D341Med (cell line): ENCODE measurements around the gene EPN1.

Experiments used
- DNase-seq: peaks from one replicate; pipeline ENCODE4 v3.0.0; 2012; ENCODE audit warnings: low spot score

Gene EPN1

GRCh38 chr19:55660991-55661390, 14.0 kb upstream of the EPN1 start:
- DNase-seq: no peak

DNA sequence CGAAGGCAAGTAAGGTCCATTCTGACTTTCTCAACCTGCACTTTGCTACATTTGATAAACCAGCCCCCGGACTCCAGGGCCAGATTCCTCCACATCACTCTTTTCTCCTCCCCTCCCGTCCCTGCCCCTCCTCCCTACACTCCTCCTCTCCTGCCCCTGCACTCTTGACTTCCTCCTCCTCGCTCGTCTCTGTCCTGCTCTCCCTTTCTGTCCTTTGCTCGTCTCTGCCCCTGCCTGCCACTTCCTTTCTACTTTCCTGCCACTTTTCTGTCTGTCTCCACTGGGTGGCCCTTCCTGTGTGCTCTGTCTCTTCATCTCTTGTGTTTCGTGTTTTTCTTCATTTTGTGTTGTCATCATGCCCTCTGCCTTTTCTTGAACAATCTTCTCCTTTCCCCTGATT, 13.2 kb upstream of the EPN1 start:
- DNase-seq: no peak

GRCh38 chr19:55663846-55664536, 11.0 kb upstream of the EPN1 start:
- no peak for DNase-seq

DNA sequence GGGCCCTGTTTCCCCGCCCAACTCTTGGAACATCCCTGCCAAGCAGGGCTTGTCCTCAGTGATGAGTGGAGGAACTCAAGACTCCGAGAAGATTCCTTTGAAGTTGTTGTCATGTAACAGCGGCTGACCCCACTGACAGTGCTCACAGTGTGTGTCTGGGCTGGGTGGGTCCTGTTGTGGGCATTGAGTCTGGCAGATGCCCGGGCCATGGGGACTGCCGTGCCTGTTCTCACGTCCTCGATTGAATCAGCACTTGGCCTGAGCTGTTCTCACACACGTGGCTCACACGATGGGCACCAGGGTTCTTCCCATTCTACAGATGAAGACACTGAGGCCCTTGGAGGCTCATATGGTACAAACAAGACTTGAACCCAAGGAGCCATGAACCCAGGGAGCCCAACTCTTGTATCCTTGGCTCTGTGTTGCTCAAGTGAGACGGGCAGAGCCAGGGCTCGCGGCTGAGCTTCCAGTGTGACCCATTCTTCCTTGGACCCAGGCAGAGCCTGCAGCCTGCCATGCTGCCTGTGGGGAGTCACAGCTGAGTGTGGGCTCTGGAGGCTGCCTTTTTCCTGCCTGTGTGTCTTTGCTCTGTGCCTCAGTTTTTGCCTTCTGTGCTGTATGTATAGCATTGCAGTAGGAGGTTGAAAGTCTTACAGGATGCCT, 8.6 kb upstream of the EPN1 start:
- DNase-seq: no peak

DNA sequence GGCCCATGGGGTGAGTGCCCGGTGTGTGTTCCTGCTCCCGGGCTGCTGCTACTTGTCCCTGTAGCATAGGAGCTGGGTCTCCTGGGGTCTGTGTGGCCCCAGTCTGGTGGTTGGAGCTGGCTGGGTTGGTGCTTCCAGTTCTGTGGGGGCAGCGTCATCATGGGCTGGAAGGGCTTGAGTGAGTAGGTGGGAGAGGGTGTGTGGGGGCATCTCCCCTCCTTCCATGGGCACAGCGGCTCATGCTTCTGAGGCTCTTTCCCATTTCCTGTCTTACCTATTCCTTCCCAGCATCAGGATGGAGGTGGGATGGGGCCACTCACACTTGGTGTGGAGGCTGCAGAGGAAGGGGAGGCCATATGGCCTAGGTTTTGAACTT, 8.0 kb upstream of the EPN1 start:
- DNase-seq: no peak

DNA sequence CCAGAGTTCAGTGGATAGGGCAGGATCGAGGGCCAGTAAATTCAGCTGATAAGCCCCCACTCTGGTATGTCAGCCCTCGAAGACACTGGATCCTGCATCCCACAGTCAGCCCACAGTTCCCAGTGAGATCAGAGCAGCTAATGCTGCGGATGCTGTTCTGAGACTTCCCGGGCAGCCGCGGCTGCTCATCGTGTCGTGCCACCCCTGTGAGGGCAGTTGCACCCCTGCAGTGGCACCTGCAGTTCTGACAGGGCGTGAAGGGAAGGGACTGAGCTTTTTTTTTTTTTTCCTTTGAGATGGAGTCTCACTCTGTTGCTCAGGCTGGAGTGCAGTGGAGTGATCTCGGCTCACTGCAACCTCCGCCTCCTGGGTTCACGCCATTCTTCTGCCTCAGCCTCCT, 7.5 kb upstream of the EPN1 start:
- no peak for DNase-seq

- DNase-seq: no peak
Measured at GRCh38 chr19:55667958-55668357, 7.1 kb upstream of the EPN1 start.

DNA sequence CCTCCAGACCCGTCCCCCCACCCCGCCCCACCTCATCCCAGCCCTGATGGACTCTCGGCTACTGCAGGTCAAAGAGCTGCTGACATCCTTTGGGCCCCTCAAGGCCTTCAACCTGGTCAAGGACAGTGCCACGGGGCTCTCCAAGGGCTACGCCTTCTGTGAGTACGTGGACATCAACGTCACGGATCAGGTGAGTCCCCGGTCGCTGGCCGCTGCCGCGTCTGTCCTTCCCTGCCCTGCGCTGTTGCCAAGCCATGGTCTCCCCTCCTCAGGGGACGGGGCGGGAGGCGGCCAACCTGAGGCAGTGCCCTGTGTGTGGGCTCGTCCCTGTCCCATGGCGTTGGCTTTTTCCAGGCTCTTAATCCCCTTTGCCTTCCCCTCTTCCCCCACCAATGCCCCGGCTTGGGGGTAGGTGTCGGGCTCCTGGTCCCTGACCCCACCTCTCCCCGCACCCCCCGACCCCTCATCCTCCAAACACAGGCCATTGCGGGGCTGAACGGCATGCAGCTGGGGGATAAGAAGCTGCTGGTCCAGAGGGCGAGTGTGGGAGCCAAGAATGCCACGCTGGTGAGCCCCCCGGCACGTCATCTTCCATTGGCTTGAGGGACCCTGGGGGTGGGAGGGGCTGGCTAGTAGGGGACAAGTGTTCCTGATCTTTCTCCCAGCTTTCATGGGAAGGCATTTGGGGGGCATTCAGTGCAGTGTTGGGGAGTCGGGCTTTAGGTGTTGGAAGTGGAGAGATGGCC, 6.2 kb upstream of the EPN1 start:
- no peak for DNase-seq

GRCh38 chr19:55669418-55670279, 5.4 kb upstream of the EPN1 start:
- DNase-seq: no peak

GRCh38 chr19:55670280-55671053, 4.6 kb upstream of the EPN1 start:
- no peak for DNase-seq

DNA sequence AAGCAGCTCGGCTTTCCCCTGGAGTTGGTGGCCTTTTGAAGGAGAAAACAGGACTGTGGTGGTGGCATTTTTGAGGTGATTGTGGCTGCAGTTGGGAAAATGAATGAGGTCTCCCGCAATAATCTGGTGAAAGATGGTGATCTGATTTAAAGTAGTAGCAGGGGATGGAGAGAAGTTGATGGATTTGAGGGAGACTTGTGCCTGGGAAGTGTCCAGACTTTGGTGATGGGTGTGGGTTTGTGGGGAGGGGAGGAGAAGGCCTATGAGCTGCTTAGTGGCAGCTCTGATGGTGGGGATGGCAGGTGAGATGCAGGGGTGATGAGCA, 4.0 kb upstream of the EPN1 start:
- no peak for DNase-seq

DNA sequence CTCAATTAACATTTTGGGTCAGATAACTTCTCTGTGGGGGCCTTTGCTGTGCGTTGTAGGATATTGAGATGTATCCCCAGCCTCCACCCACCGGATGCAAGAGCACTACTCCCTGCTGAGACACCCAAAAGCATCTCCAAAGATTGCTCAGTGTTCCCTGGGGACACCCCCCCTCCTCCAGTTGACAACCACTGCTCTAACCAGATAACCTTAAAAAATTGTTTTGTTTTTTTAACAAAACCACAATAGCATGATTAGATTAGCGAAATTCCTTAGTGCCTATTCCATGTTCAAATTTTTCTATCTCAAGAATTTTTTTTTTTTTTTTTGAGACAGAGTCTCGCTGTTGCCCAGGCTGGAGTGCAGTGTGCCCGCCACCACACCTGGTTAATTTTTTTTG, 2.6 kb upstream of the EPN1 start:
- DNase-seq: no peak

GRCh38 chr19:55673465-55673864, 1.6 kb upstream of the EPN1 start:
- no peak for DNase-seq

DNA sequence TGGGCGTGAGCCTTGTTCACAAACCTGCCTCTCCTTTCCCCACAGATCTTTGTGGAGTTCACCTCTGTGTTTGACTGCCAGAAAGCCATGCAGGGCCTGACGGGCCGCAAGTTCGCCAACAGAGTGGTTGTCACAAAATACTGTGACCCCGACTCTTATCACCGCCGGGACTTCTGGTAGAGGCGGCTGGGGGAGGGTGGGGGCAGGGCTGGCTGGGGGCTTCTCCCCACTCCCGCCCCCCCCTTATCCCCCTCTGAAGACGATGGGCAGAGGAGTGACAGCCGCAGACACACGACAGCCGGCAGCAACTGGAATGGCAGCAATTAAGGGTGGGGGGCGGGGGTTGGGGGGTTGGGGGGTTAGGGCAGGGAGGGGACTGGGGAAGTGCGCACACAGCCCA, 1.1 kb upstream of the EPN1 start:
- no peak for DNase-seq

DNA sequence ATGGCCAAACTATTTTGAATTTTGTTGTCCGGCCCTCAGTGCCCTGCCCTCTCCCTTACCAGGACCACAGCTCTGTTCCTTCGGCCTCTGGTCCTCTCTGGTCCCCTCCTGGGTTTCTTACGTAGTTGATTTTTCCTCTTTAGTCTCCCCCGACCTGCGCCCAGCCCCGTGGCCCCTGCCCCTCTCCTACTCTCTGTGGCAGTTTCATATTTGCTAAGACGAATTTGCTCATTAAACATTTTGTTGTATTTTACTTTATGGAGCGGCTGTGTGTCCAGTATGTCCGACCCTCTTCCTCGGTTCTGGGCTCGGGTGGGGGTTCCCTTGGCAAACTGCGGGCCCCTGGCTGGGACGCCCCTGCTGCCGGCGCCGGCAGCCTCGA, 576 bp upstream of the EPN1 start:
- no peak for DNase-seq

DNA sequence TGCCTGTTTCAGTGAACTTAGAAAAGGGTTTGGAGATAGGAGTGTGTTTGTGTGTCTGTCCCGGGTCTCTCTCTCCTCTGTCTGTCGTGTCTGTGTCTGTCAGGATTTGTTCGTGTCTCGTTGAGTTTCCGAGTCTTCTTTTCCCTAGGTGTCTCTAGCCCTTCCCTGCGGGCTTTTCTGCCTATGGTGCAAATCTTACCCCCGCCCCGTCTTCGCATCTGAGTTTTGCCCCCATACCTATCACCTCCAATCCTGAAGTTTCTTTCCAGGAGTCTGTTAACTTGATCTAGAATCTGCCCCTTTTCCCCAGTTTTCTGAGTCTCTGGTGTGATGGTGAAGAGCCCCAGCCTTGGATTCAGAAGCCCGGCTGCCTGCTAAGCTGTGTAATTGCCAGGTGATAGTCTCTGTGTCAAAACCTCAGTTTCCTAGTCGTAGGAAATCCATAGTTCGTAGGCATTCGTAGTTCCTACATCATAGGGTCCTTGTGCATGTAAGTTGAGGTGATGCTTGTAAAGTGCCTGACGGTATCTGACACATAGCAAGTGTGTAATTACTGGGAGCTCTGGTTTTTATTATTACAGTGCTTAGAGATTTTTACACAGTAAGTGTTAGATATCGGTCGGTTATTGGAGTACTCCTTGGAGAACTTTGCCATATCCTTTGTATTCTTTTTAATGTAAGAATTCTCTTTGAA, 782 bp downstream of the EPN1 start:
- DNase-seq: no peak

DNA sequence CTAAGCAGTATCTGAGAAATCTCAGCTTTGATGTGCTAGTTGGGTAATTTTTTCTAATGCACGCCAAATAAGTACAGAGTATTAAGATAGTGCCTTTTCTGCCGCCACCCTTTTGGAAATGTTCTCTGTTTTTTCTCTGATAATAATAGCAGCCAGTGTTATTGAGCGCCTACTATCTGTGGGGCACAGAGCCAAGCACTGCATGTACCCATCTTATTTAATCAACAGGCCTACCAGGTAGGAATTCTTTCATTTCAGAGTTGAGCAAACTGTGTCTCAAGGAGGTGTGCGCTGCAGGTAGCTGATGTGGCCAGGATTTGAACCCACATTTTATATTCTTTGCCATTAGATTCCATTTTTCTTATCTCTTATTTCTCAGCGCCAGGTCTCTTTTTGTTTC, 1.4 kb downstream of the EPN1 start:
- no peak for DNase-seq

- DNase-seq: no peak
Measured at GRCh38 chr19:55676889-55677505, 2.0 kb downstream of the EPN1 start.

DNA sequence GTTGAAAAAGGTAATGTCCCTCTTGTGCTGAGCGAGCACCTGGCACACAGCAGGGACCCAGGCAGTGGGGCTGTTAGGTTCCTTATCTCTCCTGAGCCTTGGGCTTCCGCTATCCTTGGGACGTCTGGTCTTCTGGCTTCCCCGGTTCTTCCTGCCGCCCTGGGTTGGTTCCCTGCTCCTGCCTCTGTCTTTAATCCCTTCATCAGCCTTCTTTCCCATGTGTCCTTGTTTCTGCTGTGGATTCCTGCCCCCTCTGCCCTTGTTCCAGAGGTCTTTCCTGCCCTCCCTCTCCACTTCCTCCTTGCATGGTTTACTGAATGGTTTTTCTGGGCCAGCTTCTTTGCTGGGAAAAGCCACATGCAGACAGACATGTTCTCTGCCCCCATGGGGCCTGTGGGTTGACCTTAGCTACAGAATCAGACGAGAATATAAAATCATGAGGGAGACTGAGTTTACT, 2.6 kb downstream of the EPN1 start:
- no peak for DNase-seq

GRCh38 chr19:55678121-55678671, 3.2 kb downstream of the EPN1 start:
- no peak for DNase-seq
